BLaER1 (cell line): ENCODE results near the gene ADAMTS2.

Experiments
- H3K27ac ChIP-seq: shearing (Covaris generic); formaldehyde crosslinking; 2 replicates; pipeline ENCODE4 v1.8.1; 2022
- H3K27me3 ChIP-seq: shearing (Covaris generic); formaldehyde crosslinking; 2 replicates; pipeline ENCODE4 v1.8.1; 2022
- H3K36me3 ChIP-seq: shearing (Covaris generic); formaldehyde crosslinking; 2 replicates; pipeline ENCODE4 v1.8.1; 2022
- H3K4me1 ChIP-seq: shearing (Covaris generic); formaldehyde crosslinking; 2 replicates; pipeline ENCODE4 v1.8.1; 2022
- H3K4me2 ChIP-seq: shearing (Covaris generic); formaldehyde crosslinking; 2 replicates; pipeline ENCODE4 v1.8.1; 2022
- H3K4me3 ChIP-seq: shearing (Covaris generic); formaldehyde crosslinking; 2 replicates; pipeline ENCODE4 v1.8.1; 2022
- H3K9ac ChIP-seq: shearing (Covaris generic); formaldehyde crosslinking; 2 replicates; pipeline ENCODE4 v1.8.1; 2022
- H3K9me3 ChIP-seq: shearing (Covaris generic); formaldehyde crosslinking; 2 replicates; pipeline ENCODE4 v1.8.1; 2022
- H4K20me1 ChIP-seq: shearing (Covaris generic); formaldehyde crosslinking; 2 replicates; pipeline ENCODE4 v1.8.1; 2022
- Cebpa-rat ChIP-seq: shearing (Covaris generic); IDR thresholded peaks from 2 replicates; pipeline ENCODE4 v1.8.1; 2022

The ADAMTS2 gene

DNA sequence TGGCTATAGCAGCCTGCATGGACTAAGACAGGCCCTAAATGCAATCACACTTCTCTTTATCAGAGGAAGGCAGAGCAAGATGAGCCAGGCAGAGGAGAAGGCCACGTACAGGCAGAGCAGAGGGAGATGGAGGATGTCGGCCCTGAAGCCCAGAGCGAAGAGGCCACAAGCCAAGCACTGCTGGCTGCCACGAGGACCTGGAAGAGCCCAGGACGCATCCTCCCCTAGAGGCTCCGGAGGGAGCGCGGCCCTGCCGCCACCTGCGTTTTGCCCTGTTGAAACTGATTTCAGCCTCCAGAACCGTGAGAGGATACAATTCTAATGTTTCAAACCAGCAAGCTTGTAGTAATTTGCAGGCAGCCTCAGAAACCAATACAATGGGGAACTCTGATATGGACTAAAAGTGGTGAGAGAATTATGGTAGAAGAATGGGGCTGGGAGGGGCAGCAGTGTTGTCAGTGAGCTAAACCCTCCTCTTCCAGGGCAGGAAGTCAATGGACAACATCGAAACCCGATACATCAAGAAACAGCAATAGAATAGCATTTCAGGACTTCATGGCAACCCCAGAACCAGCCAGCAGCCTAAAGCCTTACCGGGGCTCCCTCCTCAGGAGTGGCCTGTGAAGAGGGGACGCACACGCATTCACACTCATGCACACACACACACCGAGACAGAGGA, 32.6 kb downstream of the ADAMTS2 start:
- Histone ChIP-seq H3K4me3 (no peak overlapping the region), H4K20me1 (no peaks in the 10 kb centered on the region), H3K27me3 (no peaks in the 10 kb centered on the region), H3K9me3 (no peaks in the 10 kb centered on the region; the same call in 1 of the 2 replicates), H3K9ac (no peak overlapping the region), H3K27ac (no peak overlapping the region), H3K4me1 (peaks cover 36% of the 10 kb centered on the region), H3K4me2 (no peak overlapping the region), H3K36me3 (no peaks in the 10 kb centered on the region)
- no peak for TF ChIP-seq Cebpa-rat

DNA sequence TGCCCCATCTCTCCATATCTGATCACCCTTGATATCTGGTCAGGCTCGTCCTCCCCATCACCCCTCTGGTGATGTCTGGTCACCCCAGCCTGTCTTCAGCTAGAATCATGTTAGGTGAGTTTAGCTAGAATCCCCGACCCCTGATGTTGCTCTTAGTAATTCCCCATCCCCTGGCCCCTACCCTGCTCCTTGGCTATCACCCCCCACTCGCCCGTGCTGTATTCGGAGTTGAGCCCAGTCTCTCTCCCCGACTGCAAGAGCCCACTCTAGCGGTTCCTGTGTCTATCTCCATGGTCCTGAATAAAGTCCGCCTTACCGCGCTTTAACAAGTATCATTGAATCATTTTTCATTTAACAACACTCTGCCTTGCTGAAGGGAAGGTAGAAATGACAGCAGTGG, 33.7 kb downstream of the ADAMTS2 start:
- no peaks in the 10 kb centered on the region; the same call in 1 of the 2 replicates for H3K9me3 ChIP-seq
- H3K9ac ChIP-seq: no peak overlapping the region
- H3K4me3 ChIP-seq: no peak overlapping the region
- no peaks in the 10 kb centered on the region for H4K20me1 ChIP-seq
- H3K27ac ChIP-seq: no peak overlapping the region
- no peak overlapping the region for H3K4me2 ChIP-seq
- H3K36me3 ChIP-seq: no peaks in the 10 kb centered on the region
- peaks cover 31% of the 10 kb centered on the region for H3K4me1 ChIP-seq
- no peak for TF ChIP-seq Cebpa-rat
- H3K27me3 ChIP-seq: no peaks in the 10 kb centered on the region

DNA sequence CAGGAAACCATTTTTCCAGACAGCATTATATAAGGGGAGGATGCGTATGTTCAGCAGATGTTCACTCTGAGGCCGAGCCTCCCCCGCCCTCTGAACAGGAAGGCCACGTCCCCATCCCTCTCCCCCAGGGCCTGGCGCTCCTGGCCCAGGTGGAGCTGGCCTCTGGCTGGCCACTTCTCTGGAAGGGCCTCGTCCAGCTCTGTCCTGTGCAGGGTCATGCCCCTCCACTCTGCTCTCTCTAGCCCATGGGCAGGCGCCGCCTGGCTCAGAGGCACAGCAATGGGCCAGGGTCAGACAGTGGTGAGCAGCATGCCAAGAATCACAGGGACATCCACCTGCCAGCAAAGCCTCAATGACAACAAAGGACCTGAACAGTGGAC, 34.2 kb downstream of the ADAMTS2 start:
- no peaks in the 10 kb centered on the region for H4K20me1 ChIP-seq
- H3K9ac ChIP-seq: no peak overlapping the region
- H3K27ac ChIP-seq: peak overlapping the region; percentile 53; the same call in 1 of the 2 replicates
- no peak for TF ChIP-seq Cebpa-rat
- H3K27me3 ChIP-seq: no peaks in the 10 kb centered on the region
- H3K36me3 ChIP-seq: no peaks in the 10 kb centered on the region
- peaks cover 31% of the 10 kb centered on the region for H3K4me1 ChIP-seq
- H3K4me3 ChIP-seq: no peak overlapping the region
- H3K9me3 ChIP-seq: no peaks in the 10 kb centered on the region; the same call in 1 of the 2 replicates
- H3K4me2 ChIP-seq: peak overlapping the region; percentile 56

DNA sequence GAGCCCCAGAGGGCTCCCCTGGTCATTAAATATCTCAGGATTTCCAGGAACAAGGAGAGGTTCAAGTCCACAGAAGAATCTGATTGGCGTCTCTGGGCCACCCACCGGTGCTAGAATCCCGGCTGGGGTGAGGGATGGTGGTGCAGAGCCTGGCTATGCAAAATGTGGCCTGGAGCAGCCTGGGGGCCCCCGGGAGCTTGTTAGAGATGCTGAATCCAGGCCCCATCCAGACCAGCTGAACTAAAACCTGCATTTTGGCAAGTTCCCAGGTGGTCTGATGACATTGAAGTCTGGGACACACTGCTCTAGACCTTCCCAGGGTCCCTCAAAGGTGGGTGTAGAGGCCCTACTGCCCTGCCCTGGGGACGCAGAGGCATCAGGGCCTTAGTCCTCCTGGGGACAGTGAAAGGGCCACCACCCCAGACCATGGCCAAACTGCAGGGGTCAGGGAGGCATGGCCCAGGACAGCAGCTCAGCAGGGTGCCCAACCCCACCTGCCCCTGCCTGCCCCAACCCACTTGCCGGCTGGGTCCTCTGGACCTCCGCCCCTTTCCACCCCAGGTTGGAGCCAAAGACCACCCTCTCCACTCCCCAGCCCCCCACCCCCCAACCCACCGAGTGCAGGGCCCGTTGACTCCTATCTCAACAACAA, 34.7 kb downstream of the ADAMTS2 start:
- no peak overlapping the region for H3K4me3 ChIP-seq
- no peaks in the 10 kb centered on the region for H3K27me3 ChIP-seq
- no peaks in the 10 kb centered on the region for H4K20me1 ChIP-seq
- peak overlapping the region; percentile 56 for H3K4me2 ChIP-seq
- H3K9ac ChIP-seq: no peak overlapping the region
- peaks cover 31% of the 10 kb centered on the region for H3K4me1 ChIP-seq
- no peak for TF ChIP-seq Cebpa-rat
- H3K36me3 ChIP-seq: no peaks in the 10 kb centered on the region
- H3K27ac ChIP-seq: peak overlapping the region; percentile 38; the same call in 1 of the 2 replicates
- H3K9me3 ChIP-seq: no peaks in the 10 kb centered on the region; the same call in 1 of the 2 replicates

DNA sequence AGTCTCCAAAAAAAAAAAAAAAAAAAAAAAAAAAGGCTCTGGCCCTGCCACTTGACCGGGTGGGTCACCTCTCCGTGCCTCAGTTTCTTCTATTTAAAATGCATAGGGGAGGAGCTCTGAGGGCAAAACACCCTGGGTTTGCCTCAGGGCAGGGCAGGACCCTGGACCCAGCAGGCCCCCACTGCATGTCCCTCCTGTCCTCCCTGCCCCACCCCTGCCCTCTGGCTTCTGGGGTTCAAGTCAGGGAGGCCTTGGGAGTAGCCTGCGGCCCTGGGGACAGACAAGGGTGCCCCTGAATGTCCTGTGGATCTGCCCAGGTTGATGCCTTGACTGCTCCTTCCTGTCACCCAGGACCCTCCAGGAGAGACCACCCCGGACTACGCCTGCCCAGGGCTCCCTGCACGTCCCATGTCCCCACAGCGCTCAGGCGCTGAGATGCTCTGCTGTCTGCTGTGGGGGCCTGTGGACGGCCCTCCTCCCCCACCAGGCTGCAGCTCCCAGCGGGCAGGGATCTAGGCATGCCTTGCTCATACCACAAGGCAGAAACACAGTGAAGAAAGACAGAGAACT, 35.4 kb downstream of the ADAMTS2 start:
- Histone ChIP-seq H3K4me3 (no peak overlapping the region), H3K27me3 (no peaks in the 10 kb centered on the region), H3K4me2 (peak overlapping the region; percentile 56), H3K27ac (peak overlapping the region; percentile 38; the same call in 1 of the 2 replicates), H3K4me1 (peaks cover 31% of the 10 kb centered on the region), H3K36me3 (no peaks in the 10 kb centered on the region), H3K9me3 (peaks cover 5% of the 10 kb centered on the region), H4K20me1 (no peaks in the 10 kb centered on the region), H3K9ac (no peak overlapping the region)
- TF ChIP-seq Cebpa-rat: no peak

DNA sequence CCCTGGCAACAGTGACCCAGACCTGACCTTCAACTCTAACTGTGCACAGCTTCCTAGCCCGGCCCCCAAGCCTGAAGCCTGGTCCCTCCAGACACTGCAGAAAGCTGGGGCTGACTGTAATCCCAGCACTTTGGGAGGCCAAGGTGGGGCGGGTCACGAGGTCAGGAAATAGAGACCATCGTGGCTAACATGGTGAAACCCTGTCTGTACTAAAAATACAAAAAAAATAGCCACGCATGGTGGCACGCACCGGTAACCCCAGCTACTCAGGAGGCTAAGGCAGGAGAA, 35.9 kb downstream of the ADAMTS2 start:
- H3K9me3 ChIP-seq: peaks cover 10% of the 10 kb centered on the region
- no peak for TF ChIP-seq Cebpa-rat

DNA sequence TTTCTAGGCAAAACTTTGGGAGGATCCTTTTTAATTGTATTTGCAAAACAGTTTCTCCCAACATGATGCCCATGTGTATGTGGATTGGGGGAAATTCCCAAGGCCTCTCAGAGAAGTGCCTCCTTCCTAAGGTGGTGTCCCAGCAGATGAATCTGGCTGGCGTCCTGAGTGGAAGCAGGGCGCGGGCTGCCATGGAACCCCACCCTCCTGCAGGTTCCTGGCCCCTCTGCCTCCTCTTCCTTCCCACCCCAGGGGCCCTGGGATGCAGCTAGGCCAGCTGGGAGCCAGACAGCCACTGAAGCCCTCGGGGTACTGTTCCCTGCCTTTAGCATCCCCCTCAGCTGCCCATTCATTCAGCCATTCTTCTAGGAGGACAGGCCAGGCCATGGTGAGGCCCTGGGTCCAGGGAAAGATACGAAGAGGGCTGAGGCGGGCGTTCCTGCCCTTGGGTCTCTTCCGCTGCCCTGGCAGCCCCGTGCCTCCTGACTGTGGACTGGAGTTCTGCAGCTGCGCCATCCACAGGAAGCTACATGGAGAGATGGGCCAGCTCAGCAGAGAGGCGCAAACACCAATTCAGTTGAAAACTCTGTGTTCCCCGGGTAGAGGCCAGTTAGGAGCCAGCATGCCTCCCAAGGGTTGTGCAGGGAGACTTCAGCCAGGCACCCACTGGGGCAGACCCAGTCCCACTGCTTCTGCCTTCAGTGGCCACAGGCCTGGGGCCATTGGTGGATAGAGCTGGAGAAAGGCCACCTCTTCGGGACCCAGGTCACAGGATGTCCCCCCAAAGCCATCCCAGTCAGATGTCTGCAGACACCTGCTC, 36.5 kb downstream of the ADAMTS2 start:
- TF ChIP-seq Cebpa-rat: no peak
- peak overlapping the region; percentile 35; the same call in 1 of the 2 replicates for H3K27ac ChIP-seq

More for the DNA sequence above, 35.9 kb downstream of the ADAMTS2 start:
- Histone ChIP-seq H4K20me1 (no peaks in the 10 kb centered on the region), H3K27ac (0 out of 2 replicates have a peak overlapping the region, but pooled peaks have one; percentile 35), H3K4me1 (peaks cover 31% of the 10 kb centered on the region), H3K27me3 (no peaks in the 10 kb centered on the region), H3K4me3 (no peak overlapping the region), H3K9ac (no peak overlapping the region), H3K4me2 (peak overlapping the region; percentile 56), H3K36me3 (no peaks in the 10 kb centered on the region)

DNA sequence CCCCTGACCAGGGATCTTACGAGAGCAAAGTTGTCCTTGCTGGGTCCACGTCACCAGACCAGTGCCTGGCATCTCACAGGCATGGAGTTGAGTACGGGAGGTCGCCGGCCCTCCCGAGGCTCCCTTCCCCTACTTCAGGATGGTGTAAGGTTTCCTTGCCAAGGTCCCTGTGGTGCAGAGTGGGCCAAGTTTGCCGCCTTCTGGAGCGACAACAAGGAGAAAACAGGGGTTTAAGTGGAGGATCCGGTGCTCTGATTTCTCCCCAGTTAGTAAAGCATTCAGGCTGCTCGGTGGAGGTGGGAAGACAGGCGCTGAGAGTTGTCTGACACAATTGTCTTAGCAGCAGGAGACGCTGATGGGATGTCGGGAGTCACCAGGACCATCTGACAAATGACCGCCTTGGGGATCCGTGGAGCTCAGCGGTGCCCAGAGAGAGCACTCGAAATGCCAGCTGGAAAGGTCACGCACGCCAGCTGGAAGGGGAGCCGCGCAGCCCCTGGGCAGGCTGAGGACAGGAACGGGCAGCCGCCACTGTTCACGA, 37.3 kb downstream of the ADAMTS2 start:
- Histone ChIP-seq H3K27me3 (no peaks in the 10 kb centered on the region), H3K4me3 (no peak overlapping the region), H3K9me3 (peaks cover 21% of the 10 kb centered on the region), H3K4me2 (no peak overlapping the region), H3K36me3 (no peaks in the 10 kb centered on the region), H4K20me1 (no peaks in the 10 kb centered on the region), H3K27ac (no peak overlapping the region), H3K9ac (no peak overlapping the region), H3K4me1 (peaks cover 31% of the 10 kb centered on the region)
- TF ChIP-seq Cebpa-rat: no peak

More for the DNA sequence above, 36.5 kb downstream of the ADAMTS2 start:
- Histone ChIP-seq H3K27me3 (no peaks in the 10 kb centered on the region), H4K20me1 (no peaks in the 10 kb centered on the region), H3K9ac (no peak overlapping the region), H3K4me1 (peaks cover 31% of the 10 kb centered on the region), H3K36me3 (no peaks in the 10 kb centered on the region), H3K9me3 (peaks cover 15% of the 10 kb centered on the region), H3K4me2 (peak overlapping the region; percentile 56), H3K4me3 (no peak overlapping the region)

DNA sequence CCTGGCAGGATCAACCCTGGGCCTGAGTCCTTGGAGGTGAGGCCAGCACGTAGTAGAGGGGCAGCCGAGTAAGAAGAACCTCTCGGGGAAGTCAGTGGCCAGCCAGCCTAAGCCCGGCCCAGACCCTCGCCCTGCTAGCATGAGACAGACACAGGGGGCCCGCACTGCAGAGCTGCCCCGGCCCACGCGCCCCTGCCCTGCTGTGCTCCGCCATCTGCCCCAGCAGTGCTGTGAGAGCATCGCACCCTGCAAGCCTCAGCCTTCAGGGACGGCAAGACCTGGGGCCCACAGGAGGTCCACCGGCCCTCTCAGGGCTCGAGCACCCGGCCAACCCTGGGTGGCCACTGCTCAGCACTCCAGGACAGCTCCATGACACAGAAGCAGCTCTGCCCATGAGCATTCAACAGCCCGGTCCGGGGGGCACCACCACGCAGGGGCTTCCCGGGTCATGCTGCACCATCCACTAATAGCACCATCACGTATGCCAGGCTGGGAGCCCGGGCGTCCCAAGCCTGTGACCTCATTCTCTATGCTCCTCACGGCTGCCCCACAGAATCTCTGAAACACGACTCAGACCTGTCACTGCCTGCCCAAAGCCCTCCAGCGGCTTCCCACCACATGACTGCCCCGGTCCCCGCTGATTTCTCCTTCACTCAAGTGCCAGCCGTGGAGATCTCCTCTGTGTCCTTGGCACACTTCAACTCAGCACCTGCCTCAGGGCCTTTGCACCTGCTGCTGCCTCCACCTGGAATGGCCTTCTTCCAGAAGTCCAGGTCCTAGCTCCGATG, 38.1 kb downstream of the ADAMTS2 start:
- Histone ChIP-seq H3K4me2 (no peak overlapping the region), H3K4me3 (no peak overlapping the region), H3K9ac (no peak overlapping the region), H4K20me1 (no peaks in the 10 kb centered on the region), H3K36me3 (no peaks in the 10 kb centered on the region), H3K9me3 (peaks cover 21% of the 10 kb centered on the region), H3K4me1 (peaks cover 36% of the 10 kb centered on the region), H3K27me3 (no peaks in the 10 kb centered on the region), H3K27ac (no peak overlapping the region)
- no peak for TF ChIP-seq Cebpa-rat
